ENCODE measurements around the gene GSTM3. TPM values are rescaled to one million over a fixed set of nuclear protein-coding genes. Genes with fewer than 3 reads are reported as not detected.

Gene GSTM3
- total and polyA plus RNA-seq, 2 of the 13 experiments (the other 11 are each of a cell fraction or from before 2014, with no cell fraction given): 127 to 142 TPM

DNA sequence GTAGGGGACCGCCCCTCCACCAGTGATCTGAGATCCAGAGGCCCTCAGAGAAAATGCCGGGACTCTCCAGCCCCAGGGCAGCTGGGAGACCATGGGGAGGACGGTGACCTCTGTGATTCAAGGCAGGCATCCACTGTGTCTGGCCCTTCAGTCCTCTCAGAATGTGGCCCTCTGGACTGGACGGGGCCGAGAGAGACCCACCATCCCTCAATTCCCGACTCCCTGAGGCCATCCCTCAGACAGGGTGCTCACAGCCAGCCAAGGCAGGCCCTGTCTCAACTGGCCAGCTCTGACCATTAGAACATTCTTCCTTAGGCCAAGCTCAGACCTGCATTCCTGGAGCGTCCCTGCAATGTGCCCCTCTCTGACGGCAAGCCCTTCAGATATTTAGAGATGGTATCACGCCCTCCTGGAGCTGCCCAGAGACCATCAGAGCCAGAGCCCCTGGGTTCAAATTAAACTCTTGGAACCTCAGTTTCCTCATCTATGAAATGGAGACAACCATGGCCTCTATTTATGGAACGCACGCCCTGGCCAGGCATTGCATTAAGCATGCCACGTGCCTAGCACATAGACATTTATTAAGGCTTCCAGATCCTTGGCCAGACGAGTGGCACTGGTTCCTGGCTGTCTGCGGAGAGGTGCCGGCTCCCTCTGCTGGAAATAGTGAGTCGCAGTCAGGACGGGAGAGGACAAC is 32.5 kb upstream of the GSTM3 start (continued):
- TF ChIP-seq ATF5 (CRISPR knock-in tag; IDR thresholded peaks at IDR 0.05; ENCODE audit: low read depth) (0 out of 2 replicates have a peak, but pooled peaks have one; percentile 30), ZNF557 (CRISPR knock-in tag; IDR thresholded peaks at IDR 0.05) (no peak), PRDM15 (CRISPR knock-in tag; IDR thresholded peaks at IDR 0.05) (no peak), ZMYM3 (CRISPR knock-in tag; IDR thresholded peaks at IDR 0.05) (no peak), KMT2A (CRISPR knock-in tag; IDR thresholded peaks at IDR 0.05) (no peak), IRF1 (CRISPR knock-in tag; IDR thresholded peaks at IDR 0.05; ENCODE audit: low read depth) (no peak), NFIC (IDR thresholded peaks at IDR 0.05; ENCODE audit: low read length) (no peak), KDM6A (CRISPR knock-in tag; IDR thresholded peaks at IDR 0.05; ENCODE audit: low read depth) (no peak), KLF16 (CRISPR knock-in tag; IDR thresholded peaks at IDR 0.05) (peak in 1 of 2 experiments; percentile 65; a peak in 2 of 4 replicates), SALL2 (CRISPR knock-in tag; IDR thresholded peaks at IDR 0.05) (no peak), ZNF775 (CRISPR knock-in tag; IDR thresholded peaks at IDR 0.05; ENCODE audit: borderline replicate concordance) (no peak), ZNF317 (CRISPR knock-in tag; IDR thresholded peaks at IDR 0.05) (no peak), NFATC3 (CRISPR knock-in tag; IDR thresholded peaks at IDR 0.05) (no peak), HDAC6 (IDR thresholded peaks at IDR 0.05; ENCODE audit: low read depth, low read length) (no peak), SAFB2 (CRISPR knock-in tag; IDR thresholded peaks at IDR 0.05; ENCODE audit: borderline replicate concordance, low read depth) (no peak), ZNF260 (CRISPR knock-in tag; IDR thresholded peaks at IDR 0.05; ENCODE audit: borderline replicate concordance, low read depth) (no peak), ZNF562 (CRISPR knock-in tag; IDR thresholded peaks at IDR 0.05; ENCODE audit: borderline replicate concordance) (no peak), TSC22D2 (CRISPR knock-in tag; IDR thresholded peaks at IDR 0.05; ENCODE audit: borderline replicate concordance) (no peak; the same call in 1 of the 2 replicates), ZBTB20 (CRISPR knock-in tag; IDR thresholded peaks at IDR 0.05; ENCODE audit: borderline replicate concordance, low read depth) (no peak)
- TF ChIP-seq, protein P1, sequence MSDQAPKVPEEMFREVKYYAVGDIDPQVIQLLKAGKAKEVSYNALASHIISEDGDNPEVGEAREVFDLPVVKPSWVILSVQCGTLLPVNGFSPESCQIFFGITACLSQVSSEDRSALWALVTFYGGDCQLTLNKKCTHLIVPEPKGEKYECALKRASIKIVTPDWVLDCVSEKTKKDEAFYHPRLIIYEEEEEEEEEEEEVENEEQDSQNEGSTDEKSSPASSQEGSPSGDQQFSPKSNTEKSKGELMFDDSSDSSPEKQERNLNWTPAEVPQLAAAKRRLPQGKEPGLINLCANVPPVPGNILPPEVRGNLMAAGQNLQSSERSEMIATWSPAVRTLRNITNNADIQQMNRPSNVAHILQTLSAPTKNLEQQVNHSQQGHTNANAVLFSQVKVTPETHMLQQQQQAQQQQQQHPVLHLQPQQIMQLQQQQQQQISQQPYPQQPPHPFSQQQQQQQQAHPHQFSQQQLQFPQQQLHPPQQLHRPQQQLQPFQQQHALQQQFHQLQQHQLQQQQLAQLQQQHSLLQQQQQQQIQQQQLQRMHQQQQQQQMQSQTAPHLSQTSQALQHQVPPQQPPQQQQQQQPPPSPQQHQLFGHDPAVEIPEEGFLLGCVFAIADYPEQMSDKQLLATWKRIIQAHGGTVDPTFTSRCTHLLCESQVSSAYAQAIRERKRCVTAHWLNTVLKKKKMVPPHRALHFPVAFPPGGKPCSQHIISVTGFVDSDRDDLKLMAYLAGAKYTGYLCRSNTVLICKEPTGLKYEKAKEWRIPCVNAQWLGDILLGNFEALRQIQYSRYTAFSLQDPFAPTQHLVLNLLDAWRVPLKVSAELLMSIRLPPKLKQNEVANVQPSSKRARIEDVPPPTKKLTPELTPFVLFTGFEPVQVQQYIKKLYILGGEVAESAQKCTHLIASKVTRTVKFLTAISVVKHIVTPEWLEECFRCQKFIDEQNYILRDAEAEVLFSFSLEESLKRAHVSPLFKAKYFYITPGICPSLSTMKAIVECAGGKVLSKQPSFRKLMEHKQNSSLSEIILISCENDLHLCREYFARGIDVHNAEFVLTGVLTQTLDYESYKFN (CRISPR knock-in tag; conservative IDR thresholded peaks at IDR 0.05): no peak; the same call in 1 of the 2 replicates
- TF ChIP-seq, protein P2, sequence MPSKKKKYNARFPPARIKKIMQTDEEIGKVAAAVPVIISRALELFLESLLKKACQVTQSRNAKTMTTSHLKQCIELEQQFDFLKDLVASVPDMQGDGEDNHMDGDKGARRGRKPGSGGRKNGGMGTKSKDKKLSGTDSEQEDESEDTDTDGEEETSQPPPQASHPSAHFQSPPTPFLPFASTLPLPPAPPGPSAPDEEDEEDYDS (CRISPR knock-in tag; IDR thresholded peaks at IDR 0.05): peak; percentile 36; the same call in 1 of the 2 replicates

Data from HepG2 (cell line).